Sigmoid colon (tissue), 7 donors: ENCODE results near the gene CCDC102A. TPM values are rescaled to one million over a fixed set of nuclear protein-coding genes. Genes with fewer than 3 reads are reported as not detected.

Experiments
- DNase-seq: peaks from one replicate; pipeline ENCODE4 v3.0.0-alpha.2; 2019
- H3K27ac ChIP-seq, 4 donors: fragments of 200-600 bp; sonication (generic); one replicate each; pipeline ENCODE4 v1.5.1; 2016 to 2019; ENCODE audit warnings: mild to moderate bottlenecking in 1 of 4
- H3K27me3 ChIP-seq, 3 donors: fragments of 200-600 bp; sonication (generic); one replicate each; pipeline ENCODE4 v1.5.1; 2019; ENCODE audit warnings: mild to moderate bottlenecking in 1 of 3
- H3K36me3 ChIP-seq, 4 donors: fragments of 200-600 bp; sonication (generic); one replicate each; pipeline ENCODE4 v1.5.1; 2016 to 2019
- H3K4me1 ChIP-seq, 4 donors: fragments of 200-600 bp; sonication (generic); one replicate each; pipeline ENCODE4 v1.5.1; 2017 to 2019
- H3K4me3 ChIP-seq, 4 donors: fragments of 200-600 bp; sonication (generic); one replicate each; pipeline ENCODE4 v1.5.1; 2017 to 2019; ENCODE audit warnings: mild to moderate bottlenecking in 2 of 4, moderate library complexity in 1 of 4
- H3K9me3 ChIP-seq, 4 donors: fragments of 200-600 bp in 3 of 4; sonication (generic) in 3 of 4; one replicate each; pipeline versions ENCODE4 v1.5.1 to v1.6.1; 2013 to 2019
- EP300 ChIP-seq, 4 donors: sonication (generic); formaldehyde crosslinking; IDR thresholded peaks; one replicate each; pipeline ENCODE4 v1.6.1; 2017; ENCODE audit warnings: antibody characterized with exemption in 4 of 4
- POLR2A ChIP-seq, 2 donors: fragments of 450-650 bp; IDR thresholded peaks; one replicate each; pipeline ENCODE4 v1.6.1; 2016; ENCODE audit warnings: antibody characterized with exemption in 2 of 2, mild to moderate bottlenecking in 2 of 2, moderate library complexity in 2 of 2
- POLR2AphosphoS5 ChIP-seq, 4 donors: sonication (generic); formaldehyde crosslinking; IDR thresholded peaks; one replicate each; pipeline ENCODE4 v1.6.1; 2017; ENCODE audit warnings: antibody characterized with exemption in 4 of 4
- WGBS, 2 donors: extraction: QIAGEN DNeasy Blood & Tissue Kit; methylation state at CpG; one replicate each; pipeline ENCODE4 v1.1.7; 2013; 5-methylcytosine and 5-hydroxymethylcytosine counted together
- intact Hi-C: fragments of 100-400 bp; cut with DNase I; formaldehyde crosslinking; loops from one replicate; pipeline ENCODE4 v1.15.1; 2023
- polyA plus RNA-seq, 3 donors: library from polyadenylated mRNA; stranded (reverse); fragments of 200-250 nt; gene quantifications; one replicate each; pipeline ENCODE4 v1.2.3, GENCODE V29; 2013
- total RNA-seq, 4 donors: library from RNA; depleted of rRNA; stranded (reverse); fragments of >200 nt; gene quantifications; one replicate each; pipeline ENCODE4 v1.1.0, GENCODE V29; 2016
- TF ChIP-seq, protein P1 (sequence below), 4 experiments: fragments of 450-650 bp in 3 of 4; fragments of 200-600 bp in 1 of 4; IDR thresholded peaks; one replicate each; pipeline ENCODE4 v1.5.1; 2016 to 2019; ENCODE audit warnings: antibody characterized with exemption in 4 of 4, mild to moderate bottlenecking in 3 of 4, moderate library complexity in 2 of 4
- donor health status: healthy with polysubstance abuse.
- donor health status: Bipolar disorder and iron deficiency.
- donor health status: healthy.

The CCDC102A gene
- total RNA-seq (10 to 100 TPM; 17.8 to 46.8 (median 21.0) TPM), polyA plus RNA-seq (1 to 10 TPM; 1.6 to 4.0 (median 2.4) TPM)

DNA sequence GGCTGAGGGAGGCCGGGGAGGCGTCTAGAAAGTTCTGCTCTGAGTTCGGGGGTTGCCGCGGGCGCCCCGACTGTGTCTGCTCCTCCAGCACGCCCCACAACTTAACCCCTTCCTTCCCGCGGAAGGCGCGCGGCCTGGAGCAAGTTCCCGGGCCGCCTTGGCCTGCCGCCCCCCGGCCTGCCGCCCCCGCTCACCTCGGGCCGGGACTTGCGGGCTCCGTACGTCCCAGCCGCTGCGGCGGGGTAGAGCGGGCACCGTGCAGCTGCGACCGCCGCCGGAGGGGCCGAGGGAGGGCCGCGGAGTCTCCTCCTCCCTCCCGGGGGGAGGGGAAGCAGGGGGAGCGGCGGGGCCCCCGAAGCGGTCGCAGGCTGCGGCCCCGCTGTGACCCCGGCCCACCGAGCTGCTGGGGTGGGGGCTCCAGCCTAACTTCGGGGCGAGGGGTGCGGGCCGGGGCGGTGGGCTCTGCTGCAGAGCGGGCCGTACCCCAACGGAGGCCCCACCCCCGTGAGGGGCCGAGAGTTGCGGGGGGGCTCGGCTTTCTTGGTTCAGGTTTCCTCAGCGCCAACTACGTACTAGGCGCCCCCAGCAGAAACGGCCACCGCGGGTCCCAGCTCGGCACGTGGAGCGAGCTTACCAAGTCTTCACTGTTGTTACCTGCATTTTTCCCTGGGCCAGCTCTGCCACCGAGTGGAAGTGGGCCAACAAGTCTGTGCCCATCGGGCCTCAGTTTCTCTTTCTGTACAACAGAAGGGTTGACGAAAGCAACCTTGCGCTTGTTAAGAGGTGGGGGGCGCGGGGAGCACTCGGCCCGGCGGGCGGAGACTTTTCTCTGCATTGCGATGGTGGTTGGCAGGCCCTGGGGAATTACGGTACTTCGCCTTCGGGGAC, at the start of gene CCDC102A:
Gene CCDC102A, minus strand, starts transcription at position 266 of the 888 bp plus-strand sequence. CDS start 7,394 bp downstream, outside the sequence.
- whole genome bisulfite sequencing, 2 donors, result 1% methylated on average over 81 of the region's 81 CpGs
- Histone ChIP-seq H3K9me3 (no peaks in the 10 kb centered on the region), H3K4me1 (peaks cover 0 to 52% (median 45%) of the 10 kb centered on the region in 4 donors), H3K4me3 (peak within 1 kb of the TSS; percentile 72 to 87 (median 78)), H3K36me3 (no peaks in the 10 kb centered on the region), H3K27ac (peak within 1 kb of the TSS; percentile 88 to 94 (median 90)), H3K27me3 (no peaks in the 10 kb centered on the region)
- intact Hi-C loops, result loop anchor here (2.0 to 10.0 kb wide), 4 partner anchors 50 to 468 kb away; partner anchors contain the start of genes DOK4, PSME3IP1, RSPRY1 and USB1
- peak in 2 of 4 donors; percentile 20 to 39 for TF ChIP-seq POLR2AphosphoS5 (IDR thresholded peaks at IDR 0.05)
- no peak for TF ChIP-seq EP300 (IDR thresholded peaks at IDR 0.05)
- no peak for TF ChIP-seq POLR2A (IDR thresholded peaks at IDR 0.05)
- TF ChIP-seq, protein P1, sequence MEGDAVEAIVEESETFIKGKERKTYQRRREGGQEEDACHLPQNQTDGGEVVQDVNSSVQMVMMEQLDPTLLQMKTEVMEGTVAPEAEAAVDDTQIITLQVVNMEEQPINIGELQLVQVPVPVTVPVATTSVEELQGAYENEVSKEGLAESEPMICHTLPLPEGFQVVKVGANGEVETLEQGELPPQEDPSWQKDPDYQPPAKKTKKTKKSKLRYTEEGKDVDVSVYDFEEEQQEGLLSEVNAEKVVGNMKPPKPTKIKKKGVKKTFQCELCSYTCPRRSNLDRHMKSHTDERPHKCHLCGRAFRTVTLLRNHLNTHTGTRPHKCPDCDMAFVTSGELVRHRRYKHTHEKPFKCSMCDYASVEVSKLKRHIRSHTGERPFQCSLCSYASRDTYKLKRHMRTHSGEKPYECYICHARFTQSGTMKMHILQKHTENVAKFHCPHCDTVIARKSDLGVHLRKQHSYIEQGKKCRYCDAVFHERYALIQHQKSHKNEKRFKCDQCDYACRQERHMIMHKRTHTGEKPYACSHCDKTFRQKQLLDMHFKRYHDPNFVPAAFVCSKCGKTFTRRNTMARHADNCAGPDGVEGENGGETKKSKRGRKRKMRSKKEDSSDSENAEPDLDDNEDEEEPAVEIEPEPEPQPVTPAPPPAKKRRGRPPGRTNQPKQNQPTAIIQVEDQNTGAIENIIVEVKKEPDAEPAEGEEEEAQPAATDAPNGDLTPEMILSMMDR (IDR thresholded peaks at IDR 0.05), result no peak
- no peak for DNase-seq

DNA sequence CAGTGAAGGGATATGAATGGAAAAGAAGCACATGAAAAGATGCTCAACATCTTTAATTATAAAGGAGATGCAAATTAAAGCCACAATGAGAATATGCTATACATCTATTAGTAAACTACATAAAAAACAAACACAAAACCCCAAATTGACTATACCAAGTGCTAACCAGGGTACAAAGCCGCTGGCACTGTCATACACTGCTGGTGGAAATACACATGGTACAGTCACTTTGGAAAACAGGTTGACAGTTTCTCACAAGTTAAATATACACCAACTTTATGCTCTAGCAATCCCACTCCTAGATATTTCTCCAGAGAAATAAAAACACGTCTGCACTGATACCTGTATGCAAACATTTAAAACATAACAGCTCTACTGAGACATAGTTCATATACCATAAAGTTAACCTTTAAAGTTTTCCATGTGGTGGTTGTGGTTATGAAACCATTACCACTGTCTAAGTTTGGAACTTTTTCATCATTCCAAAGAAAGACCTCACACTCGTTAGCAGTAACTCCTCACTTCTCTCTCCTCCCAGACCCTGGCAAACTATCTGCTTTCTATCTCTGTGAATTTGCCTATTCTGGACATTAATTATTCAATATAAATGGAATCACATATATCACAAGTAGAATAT, 48.8 kb upstream of the CCDC102A start:
- TF ChIP-seq, protein P1 (IDR thresholded peaks at IDR 0.05), result no peak
- TF ChIP-seq POLR2A (IDR thresholded peaks at IDR 0.05) (no peak), POLR2AphosphoS5 (IDR thresholded peaks at IDR 0.05) (no peak), EP300 (IDR thresholded peaks at IDR 0.05) (no peak)
- peaks cover 0 to 9% (median 2%) of the 10 kb centered on the region in 3 donors for H3K27me3 ChIP-seq
- H3K9me3 ChIP-seq, result no peaks in the 10 kb centered on the region
- WGBS, 2 donors, result 9 to 31% methylated on average over 3 of the region's 3 CpGs
- intact Hi-C loops, result no loop called here
- H3K4me1 ChIP-seq, result no peaks in the 10 kb centered on the region
- no peak overlapping the region for H3K27ac ChIP-seq
- peak; percentile 8 for DNase-seq
- no peaks in the 10 kb centered on the region for H3K36me3 ChIP-seq
- H3K4me3 ChIP-seq, result no peak overlapping the region

DNA sequence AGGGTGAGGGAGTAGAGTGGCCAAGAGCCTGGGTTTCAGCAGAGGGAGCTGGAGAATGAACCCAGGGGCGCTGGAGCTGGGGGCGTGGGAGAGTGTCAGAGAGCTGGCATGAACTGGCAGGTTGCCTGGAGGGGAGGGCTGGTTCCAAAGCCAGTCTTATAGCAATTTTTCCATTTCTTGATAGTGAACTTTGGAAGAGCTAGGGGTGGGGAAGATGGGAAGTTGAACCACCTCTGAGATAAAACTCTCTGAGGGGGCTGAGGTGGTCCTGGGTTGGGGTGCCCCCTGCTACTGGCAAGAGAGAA, 42.9 kb upstream of the CCDC102A start:
- Histone ChIP-seq H3K36me3 (no peaks in the 10 kb centered on the region), H3K9me3 (no peaks in the 10 kb centered on the region), H3K4me1 (peaks cover 0 to 4% (median 0%) of the 10 kb centered on the region in 4 donors), H3K4me3 (no peak overlapping the region), H3K27ac (no peak overlapping the region), H3K27me3 (peaks cover 3 to 16% (median 5%) of the 10 kb centered on the region in 3 donors)
- WGBS, 2 donors, result 72 to 82% methylated on average over 2 of the region's 2 CpGs
- no peak for DNase-seq
- intact Hi-C loops, result loop anchor here (5.0 kb wide), 1 partner anchor 68 kb away; no protein-coding TSS in a partner anchor
- TF ChIP-seq, protein P1 (IDR thresholded peaks at IDR 0.05), result no peak
- no peak for TF ChIP-seq POLR2A (IDR thresholded peaks at IDR 0.05)
- no peak for TF ChIP-seq EP300 (IDR thresholded peaks at IDR 0.05)
- TF ChIP-seq POLR2AphosphoS5 (IDR thresholded peaks at IDR 0.05), result no peak

DNA sequence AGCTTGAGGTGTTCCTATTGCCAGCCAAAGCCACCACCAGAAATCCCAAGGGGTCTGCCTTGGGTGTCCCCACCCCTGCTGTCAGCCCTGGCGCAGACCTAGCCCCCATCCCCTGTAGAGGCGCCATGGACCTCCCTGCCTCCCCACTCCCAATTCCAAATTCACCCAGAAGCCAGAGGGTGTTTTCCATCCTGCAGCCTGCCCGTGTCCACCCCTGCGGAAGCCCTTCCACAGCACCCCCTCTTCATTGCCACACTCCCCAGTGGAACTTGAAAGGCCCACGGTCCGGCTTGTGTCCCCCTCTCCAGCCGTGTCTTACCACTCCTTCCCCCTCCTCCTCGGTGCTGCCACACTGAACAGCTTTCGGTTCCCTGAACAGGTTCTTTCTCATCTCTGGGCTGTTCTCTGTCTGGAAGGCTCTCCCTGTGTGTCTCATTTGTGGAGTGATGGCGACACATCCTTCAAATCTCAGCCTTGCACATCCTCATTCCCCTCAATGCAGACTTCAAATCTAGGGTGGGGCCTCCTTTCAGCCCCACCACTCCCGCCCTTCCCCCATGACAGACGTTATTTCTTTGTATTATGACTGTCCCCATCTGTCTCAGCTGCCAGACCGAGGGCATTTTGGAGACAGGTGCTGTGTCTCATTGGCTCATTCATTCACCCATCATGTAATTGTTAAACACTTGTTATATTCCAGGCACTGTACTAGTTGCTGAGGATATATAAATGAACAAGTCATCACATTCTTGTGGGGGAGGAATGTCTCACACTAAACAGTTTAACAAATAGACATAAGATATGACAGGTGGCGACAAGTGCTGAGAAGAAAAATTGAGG, 42.4 kb upstream of the CCDC102A start:
- Histone ChIP-seq H3K4me1 (peaks cover 0 to 4% (median 0%) of the 10 kb centered on the region in 4 donors), H3K27ac (no peak overlapping the region), H3K36me3 (no peaks in the 10 kb centered on the region), H3K27me3 (peaks cover 3 to 16% (median 5%) of the 10 kb centered on the region in 3 donors), H3K9me3 (no peaks in the 10 kb centered on the region), H3K4me3 (no peak overlapping the region)
- DNase-seq, result no peak
- TF ChIP-seq EP300 (IDR thresholded peaks at IDR 0.05) (no peak), POLR2AphosphoS5 (IDR thresholded peaks at IDR 0.05) (no peak), POLR2A (IDR thresholded peaks at IDR 0.05) (no peak)
- TF ChIP-seq, protein P1 (IDR thresholded peaks at IDR 0.05), result no peak
- 82 to 88% methylated on average over 14 of the region's 14 CpGs for WGBS, 2 donors
- intact Hi-C loops, result loop anchor here (5.0 kb wide), 1 partner anchor 69 kb away; no protein-coding TSS in a partner anchor
